SH-SY5Y (cell line): ENCODE data around the gene GSS.

Experiments used
- GATA2 ChIP-seq: IDR thresholded peaks from 2 replicates; pipeline ENCODE4 v1.6.1; 2011; ENCODE audit warnings: mild to moderate bottlenecking, low read depth, low read length
- GATA3 ChIP-seq: IDR thresholded peaks from 2 replicates; pipeline ENCODE4 v1.6.1; 2011; ENCODE audit warnings: low read depth, mild to moderate bottlenecking, low read length, moderate library complexity

GRCh38 chr20:34989118-34989517, 33.5 kb upstream of the GSS start:
- TF ChIP-seq GATA2 = no peak
- TF ChIP-seq GATA3 = no peak
